Stimulated activated naive CD4-positive, alpha-beta T cell treated with Interleukin-2 at 50 U/mL for 16 hours (primary cell): ENCODE data around the gene ZAP70.
A peak's percentile ranks its signal among the peaks of the same experiment; 100 is the strongest.

ENCODE experiments used
- DNase-seq: peaks from one replicate; lab custom pipeline; 2025; lab: John Stamatoyannopoulos, UW

Gene ZAP70

DNA sequence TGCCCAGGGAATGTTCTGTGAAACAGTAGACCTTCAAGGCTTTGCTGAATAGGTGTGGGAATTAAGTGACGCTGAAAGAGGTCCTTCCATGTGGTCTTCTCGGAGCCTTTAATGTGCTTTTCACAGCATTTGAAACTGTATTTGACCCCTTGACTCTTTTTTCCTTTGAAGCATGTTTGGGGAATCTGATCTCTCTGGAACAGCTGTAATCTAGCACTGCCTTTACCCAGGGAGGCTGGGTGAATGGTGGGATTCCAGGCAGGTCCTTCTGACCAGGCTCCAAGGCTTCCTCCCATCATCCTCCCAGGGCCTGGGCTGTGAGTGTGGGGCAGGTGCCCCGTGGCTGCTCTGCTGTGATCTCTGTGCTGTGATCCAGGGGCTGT is 4.2 kb downstream of the ZAP70 start:
- no peak for DNase-seq

DNA sequence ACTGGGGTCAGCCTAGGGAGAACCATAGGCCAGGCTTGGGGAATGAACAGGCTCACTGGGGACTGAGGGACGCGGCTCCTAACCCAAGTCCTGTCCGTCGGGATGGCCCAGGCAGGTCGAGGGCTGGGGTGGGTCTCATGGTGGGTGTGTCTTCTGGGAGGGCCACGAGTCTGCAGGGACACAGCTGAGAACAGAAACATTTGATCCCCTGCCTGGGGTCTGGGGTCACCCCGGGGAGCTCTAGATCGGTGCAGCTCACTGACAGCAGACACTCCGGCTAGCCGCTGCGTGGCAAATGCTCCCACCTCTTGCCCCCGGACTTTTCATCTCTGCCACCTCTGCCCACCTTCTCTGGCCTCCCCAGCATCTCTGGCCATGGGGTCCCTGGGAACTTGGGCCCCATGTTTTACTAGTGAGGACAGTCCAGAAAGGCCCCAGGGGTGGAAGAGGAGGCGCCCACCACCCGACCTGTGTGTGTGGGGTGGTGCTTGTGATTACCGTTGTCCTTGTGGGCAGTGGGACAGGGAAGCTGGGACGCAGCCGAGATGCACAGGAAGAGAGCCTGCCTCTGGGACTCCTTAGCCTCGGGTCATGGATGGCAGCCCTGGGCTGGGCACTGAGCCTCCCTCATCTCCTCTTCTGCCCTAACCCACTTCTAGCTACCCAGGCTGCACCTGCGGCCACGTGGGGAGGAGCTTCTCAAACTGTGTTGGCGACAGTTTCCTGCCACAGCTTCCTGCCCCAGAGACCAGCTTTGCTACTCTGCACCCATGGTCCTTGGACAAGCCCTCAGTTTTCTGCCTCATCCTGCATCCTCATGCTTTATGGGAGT is 4.9 kb downstream of the ZAP70 start:
- DNase-seq: peak; percentile 68

DNA sequence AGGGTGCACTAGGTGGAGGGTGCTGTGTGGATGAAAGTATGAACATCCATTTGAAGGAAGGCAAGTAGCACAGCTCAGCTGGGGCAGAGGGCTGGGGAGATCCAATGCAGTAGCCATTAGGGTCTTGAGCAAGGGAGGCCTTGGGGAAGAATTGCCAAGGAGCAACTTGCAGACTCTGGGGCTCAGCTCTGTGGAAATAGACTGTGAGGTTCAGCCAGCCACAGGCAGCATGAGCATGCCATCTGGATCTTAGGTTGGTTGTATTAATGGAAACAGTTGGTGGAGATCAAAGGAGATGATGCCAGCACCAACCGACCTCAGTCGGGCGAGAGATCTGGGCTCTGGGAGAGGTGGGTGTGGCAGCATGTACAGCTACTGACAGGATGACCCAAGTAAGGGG is 5.6 kb downstream of the ZAP70 start:
- DNase-seq: peak; percentile 13

DNA sequence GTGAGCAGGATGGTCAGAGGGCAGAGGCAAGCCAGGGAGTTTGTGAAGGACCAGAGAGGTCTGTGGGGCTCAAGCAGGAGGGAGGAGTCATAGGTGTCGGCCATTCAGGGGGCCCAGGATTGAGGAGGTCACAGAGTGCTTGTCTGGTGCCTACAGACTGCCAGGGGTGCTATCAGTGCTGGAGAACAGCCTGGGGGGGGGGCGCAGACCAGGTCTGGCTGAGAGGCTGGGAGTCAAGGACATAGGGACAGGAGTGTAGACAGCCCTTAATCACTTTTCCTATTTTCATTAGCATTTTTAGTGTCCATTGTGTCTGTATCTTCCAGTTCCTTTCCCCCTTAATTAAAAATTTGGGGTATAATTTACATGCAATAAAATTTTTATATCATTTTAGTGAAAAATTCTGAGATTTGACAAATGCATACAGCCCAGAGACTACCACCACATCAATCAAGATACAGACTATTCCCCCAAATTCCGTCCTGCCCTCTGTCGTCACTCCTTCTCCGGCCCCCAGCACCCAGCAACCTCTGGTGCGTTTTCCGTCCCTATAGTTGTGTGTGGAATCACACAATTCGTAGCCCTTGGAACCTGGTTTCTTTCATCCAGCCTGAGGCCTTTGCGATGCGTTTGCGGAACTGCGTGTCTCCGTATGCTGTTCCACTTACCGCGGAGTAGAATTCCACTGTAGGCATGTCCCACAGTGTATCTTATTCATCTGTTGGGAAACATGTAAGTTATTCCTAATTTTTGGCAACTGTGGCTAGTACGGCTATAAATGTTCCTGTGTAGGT is 6.2 kb downstream of the ZAP70 start:
- DNase-seq: no peak

DNA sequence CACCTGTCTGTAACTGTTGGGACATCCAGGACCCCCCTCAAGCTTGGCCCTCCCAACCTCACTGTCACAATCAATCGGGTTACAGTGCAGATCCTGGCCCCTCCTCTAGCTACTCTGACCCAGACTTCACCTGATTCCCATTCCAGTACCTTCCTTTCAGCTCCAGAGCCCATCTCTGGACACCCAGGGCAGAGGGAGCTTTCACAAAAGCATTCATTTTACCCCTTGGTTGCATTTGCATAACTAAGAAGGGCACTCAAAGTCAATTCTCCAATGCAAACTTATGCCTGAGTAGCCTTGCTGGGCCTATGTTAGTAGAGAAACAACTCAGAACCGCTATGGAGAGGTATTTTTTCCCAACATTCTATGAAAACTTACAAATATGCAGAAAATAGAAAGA is 7.4 kb downstream of the ZAP70 start:
- DNase-seq: no peak

DNA sequence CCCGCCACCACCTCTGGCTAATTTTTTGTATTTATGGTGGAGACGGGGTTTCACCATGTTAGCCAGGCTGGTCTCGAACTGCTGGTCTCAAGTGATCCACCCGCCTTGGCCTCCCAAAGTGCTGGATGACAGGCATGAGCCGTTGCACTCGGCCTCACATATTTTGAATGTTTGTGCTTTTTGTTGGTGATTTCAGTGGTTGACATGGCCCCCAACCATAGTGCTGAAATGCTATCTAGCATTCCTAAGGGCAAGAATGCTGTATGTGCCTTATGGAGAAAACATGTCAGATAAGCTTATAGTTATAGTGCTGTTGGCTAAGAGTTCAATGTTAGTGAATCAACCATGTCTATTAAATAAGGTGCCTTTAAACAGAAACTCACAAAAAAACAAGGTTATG is 8.9 kb downstream of the ZAP70 start:
- no peak for DNase-seq

DNA sequence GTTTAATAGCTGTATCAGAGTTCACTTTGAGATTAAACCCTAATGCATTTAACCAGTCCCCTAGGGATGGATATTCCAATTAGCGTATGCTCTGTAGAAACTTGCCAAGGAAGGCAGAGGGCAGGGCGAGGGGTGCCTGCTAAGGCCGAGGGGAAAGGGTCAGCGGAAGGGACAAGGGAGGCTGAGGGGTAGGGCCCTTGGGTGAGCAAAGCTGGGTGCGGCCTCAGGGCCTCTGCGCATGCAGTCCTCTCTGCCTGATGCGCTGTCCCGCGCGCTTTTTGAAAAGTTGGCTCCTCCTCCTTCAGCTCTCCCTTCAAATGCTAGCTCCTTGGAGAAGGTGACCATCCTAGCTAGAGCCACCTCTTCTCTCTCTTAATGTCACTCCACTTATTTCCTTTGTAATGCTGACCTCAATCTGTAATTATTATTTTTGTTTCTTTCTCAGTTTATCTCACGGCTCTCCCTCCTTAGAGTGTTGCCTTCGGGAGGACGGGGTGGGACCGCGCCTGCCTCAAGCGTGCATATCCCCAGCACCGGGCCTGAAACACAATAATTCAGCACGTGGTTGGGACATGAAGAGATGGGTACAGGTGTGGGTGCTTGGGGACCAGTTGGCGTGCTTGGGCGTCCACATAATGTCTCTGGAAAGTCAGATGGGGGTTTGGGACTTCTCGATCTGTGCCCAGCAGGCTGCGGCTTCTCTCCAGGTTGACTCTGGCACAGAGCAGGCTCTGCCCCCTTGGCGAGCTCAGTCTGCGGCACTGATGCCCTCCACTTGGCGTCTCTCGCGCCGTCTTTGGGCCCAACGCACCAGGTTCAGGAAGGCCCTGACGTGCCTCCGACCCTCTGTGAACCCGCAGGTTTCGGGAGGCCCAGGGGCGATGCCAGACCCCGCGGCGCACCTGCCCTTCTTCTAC is 10.0 kb downstream of the ZAP70 start:
- no peak for DNase-seq

DNA sequence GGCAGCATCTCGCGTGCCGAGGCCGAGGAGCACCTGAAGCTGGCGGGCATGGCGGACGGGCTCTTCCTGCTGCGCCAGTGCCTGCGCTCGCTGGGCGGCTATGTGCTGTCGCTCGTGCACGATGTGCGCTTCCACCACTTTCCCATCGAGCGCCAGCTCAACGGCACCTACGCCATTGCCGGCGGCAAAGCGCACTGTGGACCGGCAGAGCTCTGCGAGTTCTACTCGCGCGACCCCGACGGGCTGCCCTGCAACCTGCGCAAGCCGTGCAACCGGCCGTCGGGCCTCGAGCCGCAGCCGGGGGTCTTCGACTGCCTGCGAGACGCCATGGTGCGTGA is 10.7 kb downstream of the ZAP70 start:
- no peak for DNase-seq

DNA sequence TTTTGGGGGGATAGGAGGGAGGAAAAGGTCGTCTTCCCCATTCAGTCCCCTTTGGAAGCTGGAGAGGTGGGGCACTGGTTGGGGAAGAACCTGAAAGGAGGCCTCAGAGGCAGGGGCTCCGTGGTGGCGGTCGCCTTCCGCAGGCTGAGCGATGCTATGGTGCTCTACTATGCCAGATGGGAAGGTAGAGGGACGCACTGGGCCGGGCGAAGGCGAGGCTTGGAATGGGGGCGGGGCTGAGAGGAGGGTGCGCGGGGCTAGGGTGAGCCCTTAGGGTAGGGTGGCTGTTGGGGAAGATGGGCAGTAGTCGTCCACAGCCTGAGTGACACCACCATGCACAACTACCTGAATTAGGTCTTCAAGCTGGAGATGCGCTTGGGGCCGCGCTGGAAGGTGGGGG is 11.1 kb downstream of the ZAP70 start:
- no peak for DNase-seq

DNA sequence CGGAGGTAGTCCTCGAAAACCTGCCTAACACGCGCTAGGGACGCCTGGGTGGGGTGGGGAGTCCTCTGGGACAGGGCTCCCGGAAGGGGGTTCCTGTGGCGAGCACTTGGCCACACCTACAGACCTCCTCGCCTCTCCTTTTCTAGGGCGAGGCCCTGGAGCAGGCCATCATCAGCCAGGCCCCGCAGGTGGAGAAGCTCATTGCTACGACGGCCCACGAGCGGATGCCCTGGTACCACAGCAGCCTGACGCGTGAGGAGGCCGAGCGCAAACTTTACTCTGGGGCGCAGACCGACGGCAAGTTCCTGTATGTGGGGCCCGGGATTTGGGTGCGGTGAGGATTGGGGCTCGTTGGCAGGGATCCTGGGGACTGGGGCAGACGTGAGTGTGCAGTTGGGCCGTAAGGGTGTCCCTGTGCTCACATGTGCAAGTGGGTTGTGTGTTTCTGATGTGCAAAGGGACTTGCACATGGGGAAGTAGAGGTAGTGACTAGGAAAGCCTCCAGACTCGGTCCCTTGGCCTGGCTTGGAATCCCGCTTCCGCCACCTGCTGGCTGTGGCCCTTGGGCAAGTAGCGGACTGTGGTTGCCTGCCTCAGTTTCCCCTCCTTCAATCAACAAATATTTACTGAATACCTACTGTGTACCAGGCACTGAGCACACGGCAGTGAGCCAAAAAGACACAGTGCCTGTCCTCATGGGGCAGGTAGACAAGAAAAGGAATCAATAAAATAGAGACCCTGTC is 11.7 kb downstream of the ZAP70 start:
- DNase-seq: no peak

DNA sequence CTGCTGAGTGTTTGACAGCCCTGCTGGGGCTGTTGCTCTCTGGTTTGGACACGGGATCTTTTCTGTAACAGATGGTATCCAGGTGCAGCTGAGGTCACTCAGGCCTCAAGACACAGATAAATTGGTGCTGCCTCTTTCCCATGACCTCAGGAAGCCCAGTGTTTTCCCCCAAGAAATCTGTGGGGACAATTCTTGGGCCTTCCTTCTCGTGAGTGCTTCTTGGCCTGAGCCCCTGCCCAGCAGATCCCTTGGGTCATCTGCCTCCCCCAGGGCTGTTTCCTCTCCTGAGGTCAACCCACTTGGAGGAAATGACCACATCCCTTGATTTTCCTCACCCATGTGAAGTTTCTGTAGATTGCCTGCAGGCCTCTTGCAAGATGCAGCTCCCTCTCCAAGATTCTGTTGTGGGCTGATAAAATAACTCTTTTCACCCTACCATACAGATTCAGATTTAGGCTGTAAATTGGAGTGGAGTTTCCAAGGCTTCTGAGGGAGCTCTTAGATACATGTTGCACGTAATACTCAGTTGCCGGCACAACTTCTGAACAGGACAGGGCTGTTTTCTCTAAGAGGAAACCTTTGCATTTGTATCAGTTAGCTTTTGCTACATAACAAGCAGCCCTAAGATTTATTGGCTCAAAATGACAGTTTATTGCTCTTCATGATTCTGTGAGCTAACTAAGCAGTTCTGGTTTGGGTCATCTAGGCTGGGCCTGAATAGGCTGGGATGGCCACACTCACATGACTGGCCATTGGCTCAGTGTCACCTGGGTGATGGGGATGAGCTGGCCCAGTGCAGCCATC is 13.1 kb downstream of the ZAP70 start:
- no peak for DNase-seq

DNA sequence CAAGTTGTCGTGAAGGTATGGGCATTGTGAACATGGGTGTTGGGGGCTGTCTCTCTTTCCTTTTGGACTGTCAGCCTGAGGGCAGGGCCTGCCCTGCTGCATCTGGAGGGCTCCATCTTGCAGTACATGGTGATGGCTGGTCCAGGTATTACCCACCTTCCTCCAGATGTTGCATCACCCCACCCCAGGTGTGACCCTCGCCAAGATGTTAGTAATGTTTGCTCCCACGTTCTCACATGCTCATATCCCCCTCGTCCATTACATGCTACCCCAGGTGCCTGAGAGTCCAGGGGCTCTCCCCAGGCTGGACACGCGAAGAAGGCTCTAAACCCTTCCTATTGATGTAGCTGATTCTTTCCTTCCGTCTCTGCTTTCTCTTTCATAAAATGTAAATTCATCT is 13.9 kb downstream of the ZAP70 start:
- no peak for DNase-seq

DNA sequence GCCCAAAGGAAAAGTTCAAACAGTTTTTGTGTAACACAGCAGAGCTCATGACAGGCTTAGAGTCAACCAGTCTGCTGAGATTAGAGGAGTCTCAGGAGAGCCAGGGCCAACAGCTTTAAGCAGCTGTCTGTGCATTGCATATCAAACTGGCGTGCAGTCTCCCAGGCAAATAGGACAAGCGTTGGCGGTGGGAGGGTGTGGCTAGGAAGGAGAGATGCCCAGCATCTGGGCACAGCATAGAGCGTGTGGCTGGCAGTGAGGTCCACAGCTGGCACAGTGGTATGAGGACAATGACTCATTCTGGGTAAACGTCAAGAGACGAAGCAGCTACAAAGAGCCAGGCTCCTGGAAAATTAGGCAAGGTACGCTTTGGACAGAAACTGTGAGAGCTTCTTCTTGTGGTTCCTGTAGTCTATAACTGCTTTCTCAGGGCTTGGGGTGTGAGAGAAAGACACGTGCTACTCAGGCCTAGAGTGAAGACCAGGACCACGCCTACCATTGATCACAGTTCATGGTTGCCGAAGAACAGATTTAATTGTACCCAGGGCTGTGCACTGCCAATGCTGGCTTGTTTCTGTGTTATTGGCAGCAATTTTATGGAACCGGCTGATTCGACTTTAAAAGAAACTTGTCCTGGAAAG is 14.8 kb downstream of the ZAP70 start:
- DNase-seq: no peak

DNA sequence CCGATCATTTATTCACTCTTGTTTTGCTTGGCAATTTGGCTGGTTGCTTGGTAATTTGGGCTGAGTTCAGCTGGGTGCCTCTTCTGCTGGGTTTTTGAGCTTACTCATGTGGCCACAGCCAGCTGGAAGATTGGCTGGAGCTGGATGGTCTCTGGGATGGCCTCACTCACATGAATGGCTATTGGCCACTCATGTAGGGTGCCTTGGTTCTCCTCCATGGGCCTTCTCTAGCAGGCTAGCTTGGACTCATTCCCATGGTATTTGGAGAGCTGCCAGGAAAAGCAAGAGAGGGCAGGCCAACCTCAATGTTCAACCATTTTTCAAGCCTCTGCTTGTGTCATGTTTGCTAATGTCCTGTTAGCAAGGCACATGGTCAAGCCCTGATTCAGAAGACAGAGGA is 16.9 kb downstream of the ZAP70 start:
- DNase-seq: no peak

DNA sequence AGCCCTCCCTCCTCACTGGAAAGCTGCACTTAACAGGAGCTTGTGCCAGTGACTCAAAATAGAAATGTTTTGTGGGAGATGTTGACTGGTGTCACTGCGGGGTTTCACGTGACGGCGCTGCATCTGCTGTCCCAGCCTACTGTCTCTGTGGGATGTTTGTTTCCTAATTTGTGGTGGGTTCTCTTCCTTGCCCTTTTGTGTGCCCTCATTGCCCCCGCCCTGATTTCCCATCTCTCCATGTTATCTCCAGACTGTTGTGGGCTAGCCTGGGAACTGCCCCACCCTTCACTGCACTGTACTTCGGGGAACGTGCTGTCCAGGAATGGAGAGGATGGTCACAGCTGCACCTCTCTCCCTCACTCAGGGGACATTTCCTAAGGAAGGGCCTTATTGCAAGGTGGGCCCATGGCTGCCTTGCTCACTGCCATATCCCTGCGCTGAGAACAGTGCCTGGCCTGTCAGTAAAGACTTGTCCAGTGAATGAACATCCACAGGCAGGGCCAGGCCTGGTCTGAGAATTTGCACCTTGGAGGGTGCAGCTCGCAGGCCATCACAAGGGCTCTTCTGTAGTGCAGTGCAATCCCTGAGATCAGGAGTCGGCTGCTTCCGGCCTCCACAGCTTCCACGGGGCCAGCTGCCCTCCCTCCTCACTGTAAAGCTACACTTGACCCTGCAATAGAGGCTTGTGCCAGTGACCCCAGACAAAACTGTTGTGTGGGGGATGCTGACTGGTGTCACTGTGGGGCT is 18.1 kb downstream of the ZAP70 start:
- no peak for DNase-seq

DNA sequence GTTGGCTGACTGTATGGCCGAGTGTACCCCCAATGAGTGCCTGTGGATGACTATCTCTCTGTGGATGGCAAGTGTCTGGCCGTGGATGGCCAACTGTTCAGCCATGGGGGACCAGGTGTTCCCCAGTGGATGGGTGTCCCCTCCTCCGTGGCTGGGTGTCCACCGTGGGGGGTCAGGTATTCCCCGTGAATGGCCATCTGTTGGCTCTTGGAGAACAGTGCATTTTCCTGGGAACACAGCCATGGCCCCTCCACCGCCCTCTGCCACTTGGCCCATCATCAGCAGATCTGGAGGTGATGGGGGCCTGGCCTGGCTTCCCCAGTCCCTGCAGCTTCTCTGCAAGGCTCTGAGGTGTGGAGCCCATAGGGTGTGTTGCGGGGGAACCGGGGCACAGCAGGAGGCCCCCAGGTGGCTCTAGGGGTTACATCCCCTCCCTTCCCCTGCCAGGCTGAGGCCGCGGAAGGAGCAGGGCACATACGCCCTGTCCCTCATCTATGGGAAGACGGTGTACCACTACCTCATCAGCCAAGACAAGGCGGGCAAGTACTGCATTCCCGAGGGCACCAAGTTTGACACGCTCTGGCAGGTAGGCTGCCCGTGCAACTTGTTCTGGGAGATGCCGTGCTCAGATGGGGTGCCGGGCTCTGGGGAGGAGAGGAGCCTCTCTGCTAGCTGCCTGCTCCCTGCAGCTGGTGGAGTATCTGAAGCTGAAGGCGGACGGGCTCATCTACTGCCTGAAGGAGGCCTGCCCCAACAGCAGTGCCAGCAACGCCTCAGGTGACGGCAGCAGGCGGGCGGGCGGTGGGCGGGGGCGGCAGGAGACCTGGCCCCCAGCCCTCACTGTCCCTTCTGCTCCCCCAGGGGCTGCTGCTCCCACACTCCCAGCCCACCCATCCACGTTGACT is 19.3 kb downstream of the ZAP70 start:
- DNase-seq: no peak

DNA sequence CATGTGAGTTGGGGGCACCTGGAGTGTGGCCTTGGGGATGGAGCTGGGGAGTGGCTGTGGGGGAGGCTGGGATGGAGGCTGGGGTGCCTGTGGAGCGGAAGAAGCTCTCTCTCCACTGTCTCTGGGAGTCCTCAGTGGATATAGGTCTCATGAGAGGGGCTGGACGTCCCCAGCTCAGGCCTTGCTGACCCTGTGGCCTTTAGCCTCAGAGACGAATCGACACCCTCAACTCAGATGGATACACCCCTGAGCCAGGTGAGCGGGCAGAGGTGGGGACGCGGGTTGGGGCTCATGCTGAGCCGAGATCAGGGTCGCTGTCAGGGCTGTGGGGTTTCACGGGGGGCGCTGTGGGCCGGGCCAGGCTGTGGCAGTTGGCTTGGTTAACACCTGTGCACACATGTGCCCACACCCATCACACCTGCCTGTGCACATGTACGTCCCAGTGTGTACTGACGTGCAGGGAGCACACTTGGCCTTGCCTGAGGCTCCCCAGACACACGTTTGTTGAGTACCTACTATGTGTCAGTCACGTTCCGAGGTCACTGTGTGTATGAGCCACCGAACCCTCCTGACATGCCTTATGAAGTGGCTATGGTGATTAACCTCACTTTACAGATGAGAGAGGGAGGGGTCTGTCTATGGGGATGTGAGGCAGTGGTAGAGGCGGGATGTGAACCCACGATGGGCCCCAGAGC is 20.1 kb downstream of the ZAP70 start:
- no peak for DNase-seq
